Neural cell (in vitro differentiated cells): Measurements from ENCODE around the gene MVD.

Experiments used
- CTCF ChIP-seq: fragments of 450-650 bp; IDR thresholded peaks from 2 replicates; pipeline ENCODE4 v1.5.1; 2014; ENCODE audit warnings: antibody characterized with exemption, mild to moderate bottlenecking, moderate library complexity; ENCODE audit not compliant: poor library complexity, severe bottlenecking
- MXI1 ChIP-seq: fragments of 450-650 bp; conservative IDR thresholded peaks from 2 replicates; pipeline ENCODE4 v1.6.1; 2014; ENCODE audit warnings: antibody characterized with exemption, mild to moderate bottlenecking; ENCODE audit not compliant: poor library complexity, severe bottlenecking
- POLR2AphosphoS5 ChIP-seq: IDR thresholded peaks from 2 replicates; pipeline ENCODE4 v1.6.1; 2012

GRCh38 chr16:88669980-88670379, 7.1 kb upstream of the MVD start:
- TF ChIP-seq CTCF, result no peak
- no peak for TF ChIP-seq MXI1
- no peak for TF ChIP-seq POLR2AphosphoS5
